Natural killer cell treated with Interleukin-12 subunit alpha and Interleukin-12 subunit beta and Interleukin-15 and Interleukin-18, amount 100 ng/mL, for 72 hours (primary cell): ENCODE measurements around the gene APOBEC3G. TPM values are rescaled to one million over a fixed set of nuclear protein-coding genes. Genes with fewer than 3 reads are reported as not detected.
"Not testable (repeated sequence)": the region's sequence is repeated elsewhere in the genome, so short reads cannot be mapped to it uniquely, and the experiment has no call there.

Source experiments
- ATAC-seq, 2 donors: fragments of 150-1000 bp; cut with Tn5 transposase in 1 of 2; sonication (Bioruptor Pico), chemical (Tn5 transposase) in 1 of 2; 2 replicates each; pipeline ENCODE4 v1.10.0; 2021
- DNase-seq: peaks from one replicate; pipeline ENCODE4 v3.0.0; 2022; ENCODE audit warnings: low spot score
- H3K27ac Mint-ChIP-seq, 2 donors: 1 replicate in 1 of 2; 2 replicates in 1 of 2; pipeline ENCODE4 v1.8.0; 2022; ENCODE audit warnings: mixed read lengths in 2 of 2, mild to moderate bottlenecking in 1 of 2, moderate library complexity in 1 of 2
- H3K27me3 Mint-ChIP-seq, 2 donors: 1 replicate in 1 of 2; 2 replicates in 1 of 2; pipeline ENCODE4 v1.8.0; 2022; ENCODE audit warnings: mixed read lengths in 2 of 2
- H3K36me3 Mint-ChIP-seq: one replicate; pipeline ENCODE4 v1.8.0; 2022; ENCODE audit warnings: mixed read lengths
- H3K4me1 Mint-ChIP-seq, 2 donors: 1 replicate in 1 of 2; 2 replicates in 1 of 2; pipeline ENCODE4 v1.8.0; 2022; ENCODE audit warnings: low read depth in 2 of 2, mixed read lengths in 2 of 2, mild to moderate bottlenecking in 1 of 2
- H3K4me3 Mint-ChIP-seq: one replicate; pipeline ENCODE4 v1.8.0; 2022; ENCODE audit warnings: mixed read lengths
- H3K9me3 Mint-ChIP-seq: 2 replicates; pipeline ENCODE4 v1.8.0; 2022; ENCODE audit warnings: mixed read lengths
- total RNA-seq, 2 donors: library from RNA; stranded (reverse); gene quantifications; one replicate each; pipeline ENCODE4 v1.2.3, GENCODE V29; 2022

APOBEC3G gene
- total RNA-seq, result 100 to 1,000 TPM; 105 to 169 TPM

GRCh38 chr22:39077026-39077840, at the start of gene APOBEC3G:
Gene APOBEC3G (plus strand): TSS chr22:39077275. CDS start chr22:39077362, 87 bp downstream.
- ATAC-seq, result peak; percentile 97
- not testable (repeated sequence) for H3K27me3 Mint-ChIP-seq, H3K9me3 Mint-ChIP-seq
- Mint-ChIP-seq H3K27ac (peak within 1 kb of the TSS; percentile 96 to 98), H3K4me1 (peaks cover 35 to 42% of the 10 kb centered on the region in 2 donors), H3K4me3 (peak within 1 kb of the TSS; percentile 89), H3K36me3 (peaks cover 10% of the 10 kb centered on the region)
- DNase-seq, result peak; percentile 88

GRCh38 chr22:39027717-39028116, 49.4 kb upstream of the APOBEC3G start:
- H3K27ac Mint-ChIP-seq, result peak overlapping the region in 1 of 2 donors; percentile 77
- no peaks in the 10 kb centered on the region for H3K36me3 Mint-ChIP-seq
- peaks cover 8 to 28% of the 10 kb centered on the region in 2 donors for H3K4me1 Mint-ChIP-seq
- H3K9me3 Mint-ChIP-seq, result no peaks in the 10 kb centered on the region
- H3K27me3 Mint-ChIP-seq, result no peaks in the 10 kb centered on the region
- no peak for ATAC-seq
- no peak overlapping the region for H3K4me3 Mint-ChIP-seq
- no peak for DNase-seq

- Mint-ChIP-seq H3K27ac (peak overlapping the region in 1 of 2 donors; percentile 77), H3K4me1 (peaks cover 8 to 28% of the 10 kb centered on the region in 2 donors), H3K9me3 (no peaks in the 10 kb centered on the region), H3K27me3 (no peaks in the 10 kb centered on the region), H3K36me3 (no peaks in the 10 kb centered on the region), H3K4me3 (no peak overlapping the region)
- ATAC-seq (no peak), DNase-seq (no peak)
Observed at GRCh38 chr22:39028281-39028680, 48.8 kb upstream of the APOBEC3G start.

- no peaks in the 10 kb centered on the region for H3K9me3 Mint-ChIP-seq
- no peaks in the 10 kb centered on the region for H3K36me3 Mint-ChIP-seq
- ATAC-seq (no peak), DNase-seq (no peak)
- no peak overlapping the region for H3K27ac Mint-ChIP-seq
- no peak overlapping the region for H3K4me3 Mint-ChIP-seq
- H3K4me1 Mint-ChIP-seq, result peaks cover 3 to 24% of the 10 kb centered on the region in 2 donors
- H3K27me3 Mint-ChIP-seq, result no peaks in the 10 kb centered on the region
Observed at GRCh38 chr22:39029227-39029626, 47.8 kb upstream of the APOBEC3G start.

- ATAC-seq (no peak), DNase-seq (no peak)
- Mint-ChIP-seq H3K27me3 (no peaks in the 10 kb centered on the region), H3K4me3 (no peak overlapping the region), H3K4me1 (peaks cover 0 to 11% of the 10 kb centered on the region in 2 donors), H3K36me3 (no peaks in the 10 kb centered on the region), H3K27ac (peak overlapping the region in 1 of 2 donors; percentile 79), H3K9me3 (no peaks in the 10 kb centered on the region)
Observed at GRCh38 chr22:39030705-39031104, 46.4 kb upstream of the APOBEC3G start.

- not testable (repeated sequence) for DNase-seq, H3K27me3 Mint-ChIP-seq, H3K27ac Mint-ChIP-seq, H3K36me3 Mint-ChIP-seq, H3K4me3 Mint-ChIP-seq, H3K4me1 Mint-ChIP-seq, H3K9me3 Mint-ChIP-seq, ATAC-seq
Observed at GRCh38 chr22:39031434-39032295, 45.4 kb upstream of the APOBEC3G start.

GRCh38 chr22:39037071-39037470, 40.0 kb upstream of the APOBEC3G start:
- H3K27ac Mint-ChIP-seq, result peak overlapping the region in 1 of 2 donors; percentile 42
- not testable (repeated sequence) for H3K4me3 Mint-ChIP-seq

GRCh38 chr22:39039306-39040126, 37.6 kb upstream of the APOBEC3G start:
- H3K36me3 Mint-ChIP-seq, result no peaks in the 10 kb centered on the region
- no peaks in the 10 kb centered on the region for H3K9me3 Mint-ChIP-seq
- no peak for DNase-seq
- peak overlapping the region; percentile 81 to 93 for H3K27ac Mint-ChIP-seq
- H3K27me3 Mint-ChIP-seq, result no peaks in the 10 kb centered on the region
- ATAC-seq, result no peak
- peaks cover 4 to 23% of the 10 kb centered on the region in 2 donors for H3K4me1 Mint-ChIP-seq
- peak overlapping the region; percentile 88 for H3K4me3 Mint-ChIP-seq

More at GRCh38 chr22:39037071-39037470, 40.0 kb upstream of the APOBEC3G start:
- H3K9me3 Mint-ChIP-seq, ATAC-seq, H3K27me3 Mint-ChIP-seq, H3K36me3 Mint-ChIP-seq, DNase-seq: not testable (repeated sequence)
- peaks cover 4 to 15% of the 10 kb centered on the region in 2 donors for H3K4me1 Mint-ChIP-seq

- H3K9me3 Mint-ChIP-seq, ATAC-seq, DNase-seq, H3K27me3 Mint-ChIP-seq, H3K36me3 Mint-ChIP-seq: not testable (repeated sequence)
- Mint-ChIP-seq H3K27ac (peak overlapping the region; percentile 81 to 93), H3K4me3 (peak overlapping the region; percentile 88), H3K4me1 (peaks cover 4 to 26% of the 10 kb centered on the region in 2 donors)
Observed at GRCh38 chr22:39040155-39040537, 36.9 kb upstream of the APOBEC3G start.

GRCh38 chr22:39040538-39041296, 36.4 kb upstream of the APOBEC3G start, which contains the start of gene APOBEC3F:
Gene APOBEC3F (plus strand): TSS chr22:39040864. CDS start chr22:39040961, 97 bp downstream.
- peaks cover 4 to 31% of the 10 kb centered on the region in 2 donors for H3K4me1 Mint-ChIP-seq
- H3K27ac Mint-ChIP-seq, result peak within 1 kb of the TSS; percentile 81 to 93
- peak within 1 kb of the TSS; percentile 88 for H3K4me3 Mint-ChIP-seq
- not testable (repeated sequence) for H3K27me3 Mint-ChIP-seq, H3K36me3 Mint-ChIP-seq, H3K9me3 Mint-ChIP-seq
- DNase-seq (peak; percentile 87), ATAC-seq (peak; percentile 96 to 99)

- peak overlapping the region; percentile 88 for H3K4me3 Mint-ChIP-seq
- no peak for ATAC-seq
- H3K27me3 Mint-ChIP-seq, result no peaks in the 10 kb centered on the region
- DNase-seq, result no peak
- H3K4me1 Mint-ChIP-seq, result peaks cover 13 to 42% of the 10 kb centered on the region in 2 donors
- H3K27ac Mint-ChIP-seq, result peak overlapping the region; percentile 81 to 93
- no peaks in the 10 kb centered on the region for H3K9me3 Mint-ChIP-seq
- no peaks in the 10 kb centered on the region for H3K36me3 Mint-ChIP-seq
Observed at GRCh38 chr22:39041908-39042307, 35.2 kb upstream of the APOBEC3G start.

- H3K27me3 Mint-ChIP-seq, H3K4me3 Mint-ChIP-seq, ATAC-seq, DNase-seq, H3K36me3 Mint-ChIP-seq, H3K27ac Mint-ChIP-seq, H3K9me3 Mint-ChIP-seq: not testable (repeated sequence)
- H3K4me1 Mint-ChIP-seq, result peaks cover 17 to 46% of the 10 kb centered on the region in 2 donors
Observed at GRCh38 chr22:39043063-39043462, 34.0 kb upstream of the APOBEC3G start.
